Astrocyte (in vitro differentiated cells and primary cell): ENCODE results near the gene UBE2K. TPM values are rescaled to one million over a fixed set of nuclear protein-coding genes. Genes with fewer than 3 reads are reported as not detected.
"Not testable (repeated sequence)": the region's sequence is repeated elsewhere in the genome, so short reads cannot be mapped to it uniquely, and the experiment has no call there.

Experiments
- DNase-seq: peaks from one replicate; pipeline ENCODE4 v3.0.0-alpha.2; 2010; ENCODE audit warnings: low read depth
- FAIRE-seq: peaks from 2 replicates; lab custom pipeline; 2011; peaks lifted over from hg19 to GRCh38; lab: Jason Lieb, UNC
- H2AFZ ChIP-seq: 2 replicates; pipeline ENCODE4 v1.6.0; 2012; ENCODE audit warnings: low read depth, low read length, inconsistent platforms
- H3K27ac ChIP-seq: 2 replicates; pipeline ENCODE4 v1.5.1; 2011; ENCODE audit warnings: low read depth, low read length, inconsistent platforms
- H3K27me3 ChIP-seq: 2 replicates; pipeline ENCODE4 v1.6.0; 2011; ENCODE audit warnings: low read length, inconsistent platforms; ENCODE audit not compliant: insufficient read depth
- H3K36me3 ChIP-seq: 2 replicates; pipeline ENCODE4 v1.5.1; 2011; ENCODE audit warnings: low read length, inconsistent platforms; ENCODE audit not compliant: insufficient read depth
- H3K4me1 ChIP-seq: 2 replicates; pipeline ENCODE4 v1.5.1; 2011; ENCODE audit warnings: low read length, inconsistent platforms; ENCODE audit not compliant: insufficient read depth
- H3K4me2 ChIP-seq: 2 replicates; pipeline ENCODE4 v1.6.0; 2012; ENCODE audit warnings: low read length, inconsistent platforms
- H3K4me3 ChIP-seq: 2 replicates; pipeline ENCODE4 v1.5.1; 2011; ENCODE audit warnings: low read depth, mild to moderate bottlenecking, low read length, inconsistent platforms; ENCODE audit not compliant: insufficient read depth
- H3K79me2 ChIP-seq: 2 replicates; pipeline ENCODE4 v1.6.0; 2012; ENCODE audit warnings: mild to moderate bottlenecking, low read length, inconsistent platforms; ENCODE audit not compliant: insufficient read depth
- H3K9ac ChIP-seq: 2 replicates; pipeline ENCODE4 v1.6.0; 2012; ENCODE audit warnings: mild to moderate bottlenecking, low read length, inconsistent platforms
- H3K9me3 ChIP-seq: 2 replicates; pipeline ENCODE4 v1.5.1; 2012; ENCODE audit warnings: low read depth, mild to moderate bottlenecking, low read length, inconsistent platforms; ENCODE audit not compliant: insufficient read depth
- H4K20me1 ChIP-seq: 2 replicates; pipeline ENCODE4 v1.6.0; 2012; ENCODE audit warnings: low read length, inconsistent platforms; ENCODE audit not compliant: insufficient read depth
- H3K27ac Mint-ChIP-seq: one replicate; pipeline ENCODE4 v1.8.0; 2021; ENCODE audit warnings: mild to moderate bottlenecking, mixed read lengths; ENCODE audit not compliant: unreplicated experiment
- H3K27me3 Mint-ChIP-seq: one replicate; pipeline ENCODE4 v1.8.0; 2021; ENCODE audit warnings: low read depth, mixed read lengths; ENCODE audit not compliant: unreplicated experiment
- H3K36me3 Mint-ChIP-seq: one replicate; pipeline ENCODE4 v1.8.0; 2021; ENCODE audit warnings: low read depth, mixed read lengths; ENCODE audit not compliant: unreplicated experiment
- H3K4me1 Mint-ChIP-seq: one replicate; pipeline ENCODE4 v1.8.0; 2021; ENCODE audit warnings: low read depth, mixed read lengths; ENCODE audit not compliant: unreplicated experiment
- H3K4me3 Mint-ChIP-seq: one replicate; pipeline ENCODE4 v1.8.0; 2021; ENCODE audit warnings: mild to moderate bottlenecking, moderate library complexity, mixed read lengths; ENCODE audit not compliant: unreplicated experiment
- H3K9me3 Mint-ChIP-seq: one replicate; pipeline ENCODE4 v1.8.0; 2021; ENCODE audit warnings: mild to moderate bottlenecking, mixed read lengths; ENCODE audit not compliant: unreplicated experiment
- EZH2 ChIP-seq: IDR thresholded peaks from 2 replicates; pipeline ENCODE4 v1.6.1; 2012; ENCODE audit warnings: mild to moderate bottlenecking, low read length, inconsistent platforms; ENCODE audit not compliant: insufficient read depth
- total RNA-seq: library from RNA; stranded (reverse); gene quantifications from 2 replicates; pipeline ENCODE4 v1.2.1, GENCODE V29; 2021
- TF ChIP-seq, protein P1 (sequence below): IDR thresholded peaks from 2 replicates; pipeline ENCODE4 v1.5.1; 2011; ENCODE audit warnings: low read depth, mild to moderate bottlenecking, inconsistent platforms, low read length, moderate library complexity; ENCODE audit not compliant: insufficient read depth

The UBE2K gene
- total RNA-seq, 1 donor from 2014 or later: 134 TPM

DNA sequence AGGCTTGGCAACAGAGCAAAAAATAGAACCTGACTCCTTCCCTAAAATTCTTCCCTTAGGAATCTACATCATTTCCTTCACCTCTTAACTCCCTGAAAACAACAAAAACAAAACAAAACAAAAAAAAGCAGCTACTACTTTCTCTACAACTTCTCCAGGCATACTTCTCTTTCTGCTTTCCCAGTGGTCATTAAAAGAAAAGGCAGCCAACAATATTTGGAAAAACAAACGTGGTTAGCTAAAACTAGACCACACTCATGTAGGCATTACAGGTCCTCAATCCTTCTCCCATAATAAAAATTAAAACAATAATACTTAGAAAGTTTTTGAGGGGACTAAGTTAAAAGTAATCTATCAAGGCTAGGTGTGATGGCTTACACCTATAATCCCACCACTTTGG is 30.2 kb upstream of the UBE2K start:
- H3K27me3 Mint-ChIP-seq: no peaks in the 10 kb centered on the region
- DNase-seq (no peak), FAIRE-seq (no peak)
- H3K36me3 ChIP-seq: no peaks in the 10 kb centered on the region
- no peaks in the 10 kb centered on the region for H3K9me3 ChIP-seq
- H3K4me2 ChIP-seq: no peak overlapping the region
- no peak overlapping the region for H3K27ac Mint-ChIP-seq
- no peaks in the 10 kb centered on the region for H3K27me3 ChIP-seq
- no peak overlapping the region for H3K4me3 ChIP-seq
- H3K9ac ChIP-seq: no peak overlapping the region
- H3K79me2 ChIP-seq: no peaks in the 10 kb centered on the region
- TF ChIP-seq EZH2: no peak
- peaks cover 7% of the 10 kb centered on the region for H3K4me1 ChIP-seq
- no peak overlapping the region for H2AFZ ChIP-seq
- no peaks in the 10 kb centered on the region for H3K9me3 Mint-ChIP-seq
- peaks cover 19% of the 10 kb centered on the region for H3K4me1 Mint-ChIP-seq
- no peak overlapping the region for H3K27ac ChIP-seq
- peak overlapping the region; percentile 40 for H3K4me3 Mint-ChIP-seq
- no peaks in the 10 kb centered on the region for H4K20me1 ChIP-seq
- no peaks in the 10 kb centered on the region for H3K36me3 Mint-ChIP-seq

DNA sequence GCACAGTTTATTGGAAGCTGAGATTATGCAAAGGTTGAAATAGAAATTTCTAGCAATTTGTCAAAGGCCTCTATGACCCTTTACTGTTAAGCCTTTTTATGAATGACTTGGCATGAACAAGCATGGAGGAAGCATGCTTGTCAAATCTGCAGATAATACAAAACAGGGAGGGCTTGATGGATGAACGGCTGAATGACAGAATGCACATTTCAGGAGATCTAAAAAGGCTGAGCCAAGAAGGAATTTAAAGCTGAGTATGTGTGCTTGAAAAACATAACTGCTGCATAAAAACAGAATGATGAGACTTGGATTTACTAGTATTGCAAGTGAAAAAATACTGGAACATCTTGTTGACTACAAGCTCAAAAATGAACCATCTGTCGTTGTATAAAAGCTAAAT is 29.0 kb upstream of the UBE2K start:
- no peak overlapping the region for H3K9ac ChIP-seq
- H3K4me2 ChIP-seq: no peak overlapping the region
- no peaks in the 10 kb centered on the region for H3K36me3 ChIP-seq
- DNase-seq: no peak
- no peak overlapping the region for H3K27ac ChIP-seq
- Mint-ChIP-seq H3K36me3 (no peaks in the 10 kb centered on the region), H3K27me3 (no peaks in the 10 kb centered on the region), H3K9me3 (no peaks in the 10 kb centered on the region), H3K4me1 (peaks cover 19% of the 10 kb centered on the region), H3K27ac (no peak overlapping the region), H3K4me3 (no peak overlapping the region)
- TF ChIP-seq, protein P1, sequence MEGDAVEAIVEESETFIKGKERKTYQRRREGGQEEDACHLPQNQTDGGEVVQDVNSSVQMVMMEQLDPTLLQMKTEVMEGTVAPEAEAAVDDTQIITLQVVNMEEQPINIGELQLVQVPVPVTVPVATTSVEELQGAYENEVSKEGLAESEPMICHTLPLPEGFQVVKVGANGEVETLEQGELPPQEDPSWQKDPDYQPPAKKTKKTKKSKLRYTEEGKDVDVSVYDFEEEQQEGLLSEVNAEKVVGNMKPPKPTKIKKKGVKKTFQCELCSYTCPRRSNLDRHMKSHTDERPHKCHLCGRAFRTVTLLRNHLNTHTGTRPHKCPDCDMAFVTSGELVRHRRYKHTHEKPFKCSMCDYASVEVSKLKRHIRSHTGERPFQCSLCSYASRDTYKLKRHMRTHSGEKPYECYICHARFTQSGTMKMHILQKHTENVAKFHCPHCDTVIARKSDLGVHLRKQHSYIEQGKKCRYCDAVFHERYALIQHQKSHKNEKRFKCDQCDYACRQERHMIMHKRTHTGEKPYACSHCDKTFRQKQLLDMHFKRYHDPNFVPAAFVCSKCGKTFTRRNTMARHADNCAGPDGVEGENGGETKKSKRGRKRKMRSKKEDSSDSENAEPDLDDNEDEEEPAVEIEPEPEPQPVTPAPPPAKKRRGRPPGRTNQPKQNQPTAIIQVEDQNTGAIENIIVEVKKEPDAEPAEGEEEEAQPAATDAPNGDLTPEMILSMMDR: no peak
- no peak for TF ChIP-seq EZH2
- no peaks in the 10 kb centered on the region for H3K79me2 ChIP-seq
- peaks cover 7% of the 10 kb centered on the region for H3K4me1 ChIP-seq
- no peaks in the 10 kb centered on the region for H4K20me1 ChIP-seq
- no peak for FAIRE-seq
- H3K9me3 ChIP-seq: no peaks in the 10 kb centered on the region
- H3K4me3 ChIP-seq: no peak overlapping the region
- H2AFZ ChIP-seq: no peak overlapping the region
- no peaks in the 10 kb centered on the region for H3K27me3 ChIP-seq

DNA sequence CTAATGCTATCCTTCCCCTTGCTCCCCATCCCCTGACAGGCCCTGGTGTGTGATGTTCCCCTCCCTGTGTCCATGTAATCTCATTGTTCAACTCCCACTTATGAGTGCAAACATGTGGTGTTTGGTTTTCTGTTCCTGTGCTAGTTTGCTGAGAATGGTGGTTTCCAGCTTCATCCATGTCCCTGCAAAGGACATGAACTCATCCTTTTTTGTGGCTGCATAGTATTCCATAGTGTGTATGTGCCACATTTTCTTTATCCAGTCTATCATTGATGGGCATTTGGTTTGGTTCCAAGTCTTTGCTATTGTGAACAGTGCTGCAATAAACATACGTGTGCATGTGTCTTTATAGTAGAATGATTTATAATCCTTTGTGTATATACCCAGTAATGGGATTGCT is 27.6 kb upstream of the UBE2K start:
- not testable (repeated sequence) for H3K9me3 ChIP-seq, H3K9ac ChIP-seq, H3K27me3 ChIP-seq, H3K27me3 Mint-ChIP-seq, H3K36me3 ChIP-seq, DNase-seq, H3K4me2 ChIP-seq, H3K4me1 ChIP-seq, H3K4me3 Mint-ChIP-seq, H3K79me2 ChIP-seq, H2AFZ ChIP-seq, H3K4me1 Mint-ChIP-seq, H3K27ac ChIP-seq, H3K27ac Mint-ChIP-seq, FAIRE-seq, H3K4me3 ChIP-seq, H3K9me3 Mint-ChIP-seq, H3K36me3 Mint-ChIP-seq, H4K20me1 ChIP-seq

DNA sequence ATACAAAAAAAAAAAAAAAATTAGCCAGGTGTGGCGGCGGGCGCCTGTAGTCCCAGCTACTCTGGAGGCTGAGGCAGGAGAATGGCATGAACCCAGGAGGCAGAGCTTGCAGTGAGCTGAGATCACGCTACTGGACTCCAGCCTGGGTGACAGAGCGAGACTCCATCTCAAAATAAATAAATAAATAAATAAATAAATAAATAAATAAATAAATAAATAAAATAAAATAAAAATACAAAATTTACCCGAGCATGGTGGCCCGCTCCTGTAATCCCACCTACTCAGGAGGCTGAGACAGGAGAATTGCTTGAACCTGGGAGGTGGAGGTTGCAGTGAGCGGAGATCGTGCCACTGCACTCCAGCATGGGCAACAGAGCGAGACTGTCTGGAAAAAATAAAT is 22.3 kb upstream of the UBE2K start:
- not testable (repeated sequence) for H2AFZ ChIP-seq, H3K4me1 ChIP-seq, H3K4me2 ChIP-seq, FAIRE-seq, H4K20me1 ChIP-seq, H3K4me1 Mint-ChIP-seq, H3K9ac ChIP-seq, H3K27ac ChIP-seq, H3K9me3 Mint-ChIP-seq, H3K36me3 ChIP-seq, H3K27me3 Mint-ChIP-seq, DNase-seq, H3K27ac Mint-ChIP-seq, H3K9me3 ChIP-seq, H3K79me2 ChIP-seq, H3K27me3 ChIP-seq, H3K4me3 ChIP-seq, H3K36me3 Mint-ChIP-seq, H3K4me3 Mint-ChIP-seq

DNA sequence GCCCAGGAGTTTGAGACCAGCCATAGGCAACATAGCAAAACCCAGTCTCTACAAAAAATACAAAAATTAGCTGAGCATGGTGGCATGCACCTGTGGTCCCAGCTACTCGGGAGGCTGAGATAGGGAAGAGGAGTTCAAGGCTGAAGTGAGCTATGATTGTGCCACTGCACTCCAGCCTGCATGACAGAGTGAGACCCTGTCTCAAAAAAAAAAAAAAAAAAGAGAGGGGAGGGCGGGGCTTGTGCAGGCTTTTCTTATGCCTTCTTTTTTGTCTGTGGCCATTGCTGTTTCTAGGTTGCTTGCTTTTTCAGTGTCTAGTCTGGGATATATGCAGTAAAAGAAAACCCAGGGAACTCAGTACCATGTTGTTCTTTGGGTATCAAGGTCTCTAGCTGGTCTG is 16.9 kb upstream of the UBE2K start:
- H3K36me3 Mint-ChIP-seq, H3K27ac Mint-ChIP-seq, H3K27ac ChIP-seq, DNase-seq, H3K4me1 Mint-ChIP-seq, H3K9ac ChIP-seq, H2AFZ ChIP-seq, H3K36me3 ChIP-seq, H3K79me2 ChIP-seq, H3K9me3 ChIP-seq, H3K27me3 Mint-ChIP-seq, H4K20me1 ChIP-seq, H3K4me3 Mint-ChIP-seq, H3K4me3 ChIP-seq, H3K9me3 Mint-ChIP-seq, FAIRE-seq, H3K27me3 ChIP-seq, H3K4me2 ChIP-seq, H3K4me1 ChIP-seq: not testable (repeated sequence)
